Stimulated activated effector memory CD8-positive, alpha-beta T cell treated with anti-CD3 and anti-CD28 coated beads, Interleukin-12 subunit alpha, Interleukin-12 subunit beta, amount 100 ng/mL, for 72 hours (primary cell): ENCODE data around the gene CDC42.
A peak's percentile ranks its signal among the peaks of the same experiment; 100 is the strongest.

ENCODE experiments used
- ATAC-seq: fragments of 150-1000 bp; cut with Tn5 transposase; 2 replicates; pipeline ENCODE4 v1.10.0; 2021
- DNase-seq, 2 donors: peaks; one replicate each; pipeline ENCODE4 v3.0.0; 2021 to 2022; ENCODE audit warnings: low spot score in 2 of 2
- H3K27ac Mint-ChIP-seq: one replicate; pipeline ENCODE4 v1.8.0; 2022; ENCODE audit warnings: mild to moderate bottlenecking, mixed read lengths
- H3K36me3 Mint-ChIP-seq: one replicate; pipeline ENCODE4 v1.8.0; 2022; ENCODE audit warnings: mild to moderate bottlenecking, mixed read lengths
- H3K4me1 Mint-ChIP-seq: one replicate; pipeline ENCODE4 v1.8.0; 2022; ENCODE audit warnings: mixed read lengths
- H3K4me3 Mint-ChIP-seq: one replicate; pipeline ENCODE4 v1.8.0; 2022; ENCODE audit warnings: mild to moderate bottlenecking, mixed read lengths
- H3K9me3 Mint-ChIP-seq: one replicate; pipeline ENCODE4 v1.8.0; 2022; ENCODE audit warnings: mixed read lengths

The CDC42 gene

GRCh38 chr1:22133931-22134324 lies 81.4 kb downstream of the CDC42 start:
- ATAC-seq (no peak), DNase-seq (no peak)
- H3K4me3 Mint-ChIP-seq, result no peak overlapping the region
- no peaks in the 10 kb centered on the region for H3K4me1 Mint-ChIP-seq
- no peak overlapping the region for H3K27ac Mint-ChIP-seq
- H3K9me3 Mint-ChIP-seq, result no peaks in the 10 kb centered on the region
- no peaks in the 10 kb centered on the region for H3K36me3 Mint-ChIP-seq

GRCh38 chr1:22137004-22137720 lies 84.7 kb downstream of the CDC42 start:
- Mint-ChIP-seq H3K4me1 (no peaks in the 10 kb centered on the region), H3K27ac (peak overlapping the region; percentile 11), H3K9me3 (no peaks in the 10 kb centered on the region), H3K4me3 (no peak overlapping the region), H3K36me3 (no peaks in the 10 kb centered on the region)
- ATAC-seq (no peak), DNase-seq (no peak)

GRCh38 chr1:22139066-22139594 lies 86.6 kb downstream of the CDC42 start:
- H3K36me3 Mint-ChIP-seq, result no peaks in the 10 kb centered on the region
- DNase-seq (no peak), ATAC-seq (no peak)
- no peaks in the 10 kb centered on the region for H3K9me3 Mint-ChIP-seq
- H3K4me3 Mint-ChIP-seq, result no peak overlapping the region
- H3K27ac Mint-ChIP-seq, result no peak overlapping the region
- peaks cover 7% of the 10 kb centered on the region for H3K4me1 Mint-ChIP-seq

GRCh38 chr1:22139817-22140216 lies 87.3 kb downstream of the CDC42 start:
- no peak for ATAC-seq
- Mint-ChIP-seq H3K4me1 (peaks cover 10% of the 10 kb centered on the region), H3K36me3 (no peaks in the 10 kb centered on the region), H3K9me3 (no peaks in the 10 kb centered on the region), H3K4me3 (no peak overlapping the region), H3K27ac (no peak overlapping the region)
- DNase-seq, result no peak
